Natural killer cell (primary cell): ENCODE measurements around the gene SURF2. TPM values are rescaled to one million over a fixed set of nuclear protein-coding genes. Genes with fewer than 3 reads are reported as not detected.

Experiments
- ATAC-seq, 3 donors: fragments of 150-1000 bp in 2 of 3; fragments of 200-7000 bp in 1 of 3; cut with Tn5 transposase; 1 replicate in 1 of 3; 2 replicates in 2 of 3; pipeline ENCODE4 v1.10.0; 2021; ENCODE audit warnings: mild to moderate bottlenecking in 2 of 3, moderate library complexity in 2 of 3
- DNase-seq, 2 donors: peaks; one replicate each; pipeline versions ENCODE4 v3.0.0 to v3.0.0-alpha.2; 2013 to 2021; ENCODE audit warnings: mixed read lengths in 1 of 2
- H3K27ac ChIP-seq: one replicate; pipeline ENCODE4 v1.5.1; 2013; ENCODE audit warnings: mild to moderate bottlenecking, low read length
- H3K27me3 ChIP-seq: one replicate; pipeline ENCODE4 v1.6.1; 2013; ENCODE audit warnings: low read length; ENCODE audit not compliant: control insufficient read depth, insufficient read depth
- H3K36me3 ChIP-seq: one replicate; pipeline ENCODE4 v1.6.1; 2013; ENCODE audit warnings: low read length; ENCODE audit not compliant: control insufficient read depth, insufficient read depth
- H3K4me1 ChIP-seq: one replicate; pipeline ENCODE4 v1.6.1; 2013; ENCODE audit warnings: low read length; ENCODE audit not compliant: control insufficient read depth, insufficient read depth
- H3K4me3 ChIP-seq: one replicate; pipeline ENCODE4 v1.5.1; 2013; ENCODE audit warnings: low read length
- H3K9me3 ChIP-seq: one replicate; pipeline ENCODE4 v1.6.1; 2013; ENCODE audit warnings: low read length; ENCODE audit not compliant: control insufficient read depth, insufficient read depth
- H3K27ac Mint-ChIP-seq, 2 donors: one replicate each; pipeline ENCODE4 v1.8.0; 2022; ENCODE audit warnings: mild to moderate bottlenecking in 2 of 2, mixed read lengths in 2 of 2, moderate library complexity in 1 of 2
- H3K27me3 Mint-ChIP-seq, 2 donors: one replicate each; pipeline ENCODE4 v1.8.0; 2022; ENCODE audit warnings: low read depth in 2 of 2, mixed read lengths in 2 of 2
- H3K36me3 Mint-ChIP-seq: one replicate; pipeline ENCODE4 v1.8.0; 2022; ENCODE audit warnings: mixed read lengths
- H3K4me1 Mint-ChIP-seq, 2 donors: one replicate each; pipeline ENCODE4 v1.8.0; 2022; ENCODE audit warnings: mixed read lengths in 2 of 2
- H3K4me3 Mint-ChIP-seq: one replicate; pipeline ENCODE4 v1.8.0; 2022; ENCODE audit warnings: mild to moderate bottlenecking, moderate library complexity, mixed read lengths
- H3K9me3 Mint-ChIP-seq, 2 donors: one replicate each; pipeline ENCODE4 v1.8.0; 2022; ENCODE audit warnings: mixed read lengths in 2 of 2
- CTCF ChIP-seq: fragments of 200-600 bp; IDR thresholded peaks from one replicate; pipeline ENCODE4 v1.8.0; 2022; ENCODE audit warnings: antibody characterized with exemption
- WGBS: methylation state at CpG from one replicate; pipeline ENCODE4 v1.1.7; 2013; ENCODE audit warnings: missing lambda C conversion rate; ENCODE audit not compliant: insufficient coverage; 5-methylcytosine and 5-hydroxymethylcytosine counted together
- intact Hi-C: fragments of 100-400 bp; cut with micrococcal nuclease; formaldehyde crosslinking; loops from one replicate; pipeline ENCODE4 v1.14.2; 2022
- total RNA-seq, 4 donors: library from RNA; stranded (reverse); fragments of 120-200 nt in 1 of 4; gene quantifications; one replicate each; pipeline versions ENCODE4 v1.2.3 to v1.2.4, GENCODE V29; 2013 to 2022

SURF2 gene
- total RNA-seq, 3 donors from 2014 or later (not counting 1 experiment from before 2014, with no cell fraction given): 14.3 to 14.9 (median 14.7) TPM

GRCh38 chr9:133406480-133407307 lies 50.3 kb downstream of the SURF2 start:
- H3K9me3 ChIP-seq: no peaks in the 10 kb centered on the region
- H3K4me1 ChIP-seq: no peaks in the 10 kb centered on the region
- DNase-seq: peak; percentile 68 to 88
- intact Hi-C loops: loop anchor here (1.0 kb wide), 1 partner anchor 80 kb away; no protein-coding TSS in a partner anchor
- Mint-ChIP-seq H3K4me1 (peaks cover 0 to 5% of the 10 kb centered on the region in 2 donors), H3K9me3 (no peaks in the 10 kb centered on the region), H3K27ac (peak overlapping the region in 1 of 2 donors; percentile 45), H3K36me3 (peaks cover 14% of the 10 kb centered on the region), H3K4me3 (no peak overlapping the region), H3K27me3 (no peaks in the 10 kb centered on the region)
- ATAC-seq: peak; percentile 83 to 96 (median 87)
- no peak overlapping the region for H3K4me3 ChIP-seq
- no peaks in the 10 kb centered on the region for H3K27me3 ChIP-seq
- H3K36me3 ChIP-seq: peaks cover 59% of the 10 kb centered on the region
- no peak overlapping the region for H3K27ac ChIP-seq
- WGBS: 62% methylated on average over 24 of the region's 24 CpGs
- peak; percentile 85 for TF ChIP-seq CTCF

- Histone ChIP-seq H3K27ac (no peak overlapping the region), H3K36me3 (peaks cover 67% of the 10 kb centered on the region), H3K4me1 (no peaks in the 10 kb centered on the region), H3K4me3 (no peak overlapping the region), H3K9me3 (no peaks in the 10 kb centered on the region), H3K27me3 (no peaks in the 10 kb centered on the region)
- intact Hi-C loops: no loop called here
- no peak overlapping the region for H3K4me3 Mint-ChIP-seq
- H3K4me1 Mint-ChIP-seq: peaks cover 0 to 5% of the 10 kb centered on the region in 2 donors
- no peaks in the 10 kb centered on the region for H3K9me3 Mint-ChIP-seq
- DNase-seq (no peak), ATAC-seq (no peak)
- no peak overlapping the region for H3K27ac Mint-ChIP-seq
- no peak for TF ChIP-seq CTCF
- WGBS: 100% methylated on average over 1 of the region's 1 CpG
- H3K27me3 Mint-ChIP-seq: no peaks in the 10 kb centered on the region
- peaks cover 14% of the 10 kb centered on the region for H3K36me3 Mint-ChIP-seq
Observed at GRCh38 chr9:133408042-133408441, 51.7 kb downstream of the SURF2 start.

Other genes with a start within 250 kb of the SURF2 start
- 100 to 1,000 TPM; 206 to 250 (median 208) TPM for gene RALGDS, start 235.3 kb upstream of the SURF2 start, total RNA-seq
- 1 to 10 TPM; 1.4 to 2.2 (median 1.7) TPM for gene GBGT1, start 192.6 kb upstream of the SURF2 start, total RNA-seq
- not detected for gene OBP2B, start 147.3 kb upstream of the SURF2 start, total RNA-seq
- 1 to 10 TPM in 1 of 3 donors, under 1 TPM in 2; 0.20 to 4.2 (median 0.56) TPM for gene ABO, start 81.3 kb upstream of the SURF2 start, total RNA-seq
- gene SURF6, start 20.4 kb upstream of the SURF2 start, total RNA-seq: 10 to 100 TPM; 13.8 to 23.5 (median 21.3) TPM
- 10 to 100 TPM; 23.8 to 37.0 (median 28.1) TPM for gene MED22, start 8.4 kb upstream of the SURF2 start, total RNA-seq
- gene RPL7A, start 8.3 kb upstream of the SURF2 start, total RNA-seq: 1,000 to 10,000 TPM; 1,409 to 1,616 (median 1,600) TPM
- gene SURF1, start 63 bp upstream of the SURF2 start, total RNA-seq: 10 to 100 TPM; 35.6 to 44.4 (median 37.2) TPM
- 100 to 1,000 TPM; 111 to 135 (median 114) TPM for gene SURF4, start 19.5 kb downstream of the SURF2 start, total RNA-seq
- 1 to 10 TPM in 2 of 3 donors, under 1 TPM in 1; 0.53 to 2.9 (median 1.1) TPM for gene STKLD1, start 19.8 kb downstream of the SURF2 start, total RNA-seq
- gene REXO4, start 61.5 kb downstream of the SURF2 start, total RNA-seq: 10 to 100 TPM; 14.2 to 21.6 (median 18.8) TPM
- gene ADAMTS13, start 65.8 kb downstream of the SURF2 start, total RNA-seq: 1 to 10 TPM; 2.3 to 3.0 (median 2.8) TPM
- 1 to 10 TPM; 4.5 to 8.3 (median 5.4) TPM for gene CACFD1, start 103.4 kb downstream of the SURF2 start, total RNA-seq
- 10 to 100 TPM in 2 of 3 donors, 1 to 10 TPM in 1; 5.0 to 20.1 (median 18.5) TPM for gene SLC2A6, start 122.5 kb downstream of the SURF2 start, total RNA-seq
- not detected for gene MYMK, start 168.4 kb downstream of the SURF2 start, total RNA-seq
- gene ADAMTSL2, start 178.2 kb downstream of the SURF2 start, total RNA-seq: not detected